Lower leg skin (tissue), 3 donors: ENCODE data around the gene GPC3.

ENCODE experiments used
- CTCF ChIP-seq, 3 donors: fragments of 450-650 bp; IDR thresholded peaks; one replicate each; pipeline ENCODE4 v1.5.1; 2016; ENCODE audit warnings: antibody characterized with exemption in 3 of 3, mild to moderate bottlenecking in 3 of 3, moderate library complexity in 2 of 3
- POLR2A ChIP-seq, 2 donors: fragments of 450-650 bp; IDR thresholded peaks; one replicate each; pipeline ENCODE4 v1.6.1; 2016 to 2017; ENCODE audit warnings: antibody characterized with exemption in 2 of 2, mild to moderate bottlenecking in 1 of 2, moderate library complexity in 1 of 2

- TF ChIP-seq POLR2A (IDR thresholded peaks at IDR 0.05) (no peak), CTCF (IDR thresholded peaks at IDR 0.05) (no peak)
These were observed 174.5 kb downstream of the GPC3 start for GRCh38 chrX:133810925-133811324.
